Stimulated activated CD8-positive, alpha-beta memory T cell treated with anti-CD3 and anti-CD28 coated beads, Interleukin-15, amount 100 ng/mL, for 1 hour (primary cell): Measurements from ENCODE around the gene TNFRSF19.
"Not testable (repeated sequence)": the region's sequence is repeated elsewhere in the genome, so short reads cannot be mapped to it uniquely, and the experiment has no call there.

ENCODE experiments used
- DNase-seq: peaks from one replicate; pipeline ENCODE4 v3.0.0-alpha.2; 2020; ENCODE audit warnings: low read depth

The TNFRSF19 gene

DNA sequence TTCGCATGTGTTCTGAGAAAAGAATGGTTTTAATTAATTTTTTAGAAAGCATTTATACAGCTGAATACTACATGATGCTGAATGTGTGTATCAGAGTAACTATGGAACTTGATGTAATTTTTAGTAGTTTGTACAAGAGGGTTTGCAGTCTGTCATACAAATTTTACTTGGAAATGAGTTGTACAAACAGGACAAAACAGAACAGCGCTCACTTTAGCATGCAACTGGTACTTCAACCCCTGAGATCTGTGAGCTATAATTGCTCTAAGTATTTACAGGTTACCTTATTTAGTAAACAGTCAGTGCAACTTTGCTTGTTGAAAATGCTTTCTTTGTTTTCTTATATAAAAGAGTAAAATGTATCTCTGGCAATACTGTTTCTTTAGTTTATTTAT lies 706 bp downstream of the TNFRSF19 start:
- no peak for DNase-seq

DNA sequence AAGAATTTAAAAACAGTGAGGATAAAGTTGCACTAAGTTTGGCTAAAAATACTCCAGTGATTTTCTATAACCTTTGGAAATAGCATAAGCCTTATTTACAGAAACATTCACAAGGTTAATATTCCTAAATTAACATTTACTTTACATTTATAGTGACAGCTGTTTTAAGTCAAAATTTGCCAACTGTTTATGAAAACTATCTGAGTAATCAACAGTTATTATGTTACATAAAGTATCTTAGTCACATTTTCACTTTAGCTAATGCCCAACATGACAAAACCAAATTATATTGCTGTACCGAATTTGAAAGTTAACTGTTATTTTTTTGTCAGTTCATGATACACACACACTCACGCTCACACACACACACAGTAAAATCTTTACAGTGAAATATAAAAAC lies 1.2 kb downstream of the TNFRSF19 start:
- DNase-seq = no peak

DNA sequence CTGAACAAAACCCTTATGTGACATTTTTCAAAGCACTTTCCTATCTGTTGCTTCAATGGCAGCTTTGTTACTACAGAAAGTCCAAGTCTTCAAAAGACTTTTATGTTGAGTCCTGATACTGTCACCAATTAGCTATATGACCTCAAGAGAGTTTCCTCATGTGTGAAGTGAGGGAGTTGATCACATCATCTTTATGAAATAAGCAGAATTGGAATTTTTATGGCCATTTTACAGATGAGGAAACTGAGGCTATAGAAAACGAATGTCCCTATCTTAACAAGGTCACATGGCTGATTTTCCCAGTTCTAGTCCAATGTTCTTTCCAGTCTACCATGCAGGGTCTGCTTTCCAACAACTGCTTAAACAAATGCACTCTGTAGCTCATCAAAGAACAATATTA lies 2.6 kb downstream of the TNFRSF19 start:
- no peak for DNase-seq

DNA sequence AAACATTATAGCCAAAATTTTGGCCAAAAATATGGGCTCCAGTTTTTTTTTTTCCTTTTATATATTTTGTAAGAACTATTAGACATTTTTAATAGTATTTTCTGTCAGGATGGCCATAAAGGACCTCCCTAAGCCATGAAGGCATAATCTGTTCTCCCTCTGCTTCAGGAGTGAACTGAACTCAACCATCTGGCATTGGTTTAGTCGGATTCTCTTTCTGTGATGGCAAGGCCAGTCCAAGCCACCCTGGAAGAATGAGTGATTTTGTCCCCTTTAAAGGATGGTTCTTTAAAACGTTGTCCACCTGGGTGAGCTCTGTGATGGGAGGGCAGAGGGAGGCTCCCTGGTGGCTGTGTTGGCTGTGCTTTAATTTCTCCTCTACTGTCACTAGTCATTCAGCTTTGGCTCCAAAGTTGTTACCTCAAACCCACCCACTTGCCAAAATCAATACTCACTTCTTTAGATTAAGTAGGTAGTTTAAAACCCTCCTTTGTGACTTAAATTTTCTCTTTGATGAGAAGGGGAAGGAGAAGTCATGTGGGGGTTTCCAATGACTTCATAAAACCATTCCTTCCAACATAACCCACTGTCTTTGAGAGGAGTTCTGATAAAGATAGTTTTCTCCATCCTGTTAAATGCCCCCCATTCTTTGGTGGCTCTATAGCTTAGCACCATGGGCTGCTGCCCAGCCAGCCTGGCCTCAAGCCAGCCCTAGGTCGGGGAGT lies 4.4 kb downstream of the TNFRSF19 start:
- DNase-seq = no peak

DNA sequence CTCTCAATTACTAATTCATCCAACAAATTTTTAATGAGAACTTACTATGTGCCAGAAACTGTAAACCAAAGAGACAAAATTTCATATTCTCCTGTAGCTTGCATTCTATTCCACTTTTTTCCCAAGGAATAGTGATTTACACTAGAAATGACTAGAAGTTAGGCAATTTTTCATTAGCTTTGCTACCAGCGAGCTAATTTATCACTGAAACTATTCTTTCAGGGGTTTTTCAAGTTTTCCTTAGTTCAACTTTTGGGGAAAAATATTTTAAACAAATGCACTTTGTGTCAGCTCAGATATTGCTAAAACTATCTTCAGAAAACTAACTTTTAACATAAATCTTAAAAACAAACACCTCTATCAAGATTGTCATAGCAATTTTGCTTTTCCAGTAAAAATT lies 5.4 kb downstream of the TNFRSF19 start:
- DNase-seq = no peak

DNA sequence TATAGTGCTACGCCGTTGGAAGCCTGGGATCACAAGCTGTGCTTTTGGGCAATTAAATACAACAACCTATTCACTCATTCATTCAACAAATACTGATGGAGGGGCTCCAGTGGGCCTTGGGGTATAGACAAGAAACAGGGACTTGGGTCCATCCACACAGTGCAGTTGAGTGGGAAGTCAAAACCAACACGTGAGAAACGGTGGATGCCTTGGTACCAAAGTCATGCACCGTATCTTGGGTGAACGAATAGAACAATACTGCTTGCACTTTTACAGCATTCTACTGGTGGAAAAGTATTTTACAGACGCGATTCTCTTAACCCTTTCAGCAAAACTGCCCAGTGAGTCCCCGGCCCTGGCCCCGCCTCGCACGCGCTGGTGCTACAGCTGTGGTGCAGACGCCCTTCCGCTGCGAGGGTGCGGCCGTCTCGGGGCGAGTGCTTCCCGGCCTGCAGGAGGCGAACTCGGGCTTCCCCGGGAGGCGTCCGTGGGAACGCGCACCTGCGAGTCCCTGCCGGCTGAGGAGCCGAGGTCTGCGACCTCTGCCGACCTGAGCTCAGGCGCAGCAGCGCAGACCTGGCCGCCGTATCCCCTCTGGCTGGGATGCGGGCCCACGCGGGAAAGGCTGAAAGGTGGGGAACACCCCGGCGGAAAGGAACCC lies 8.3 kb downstream of the TNFRSF19 start:
- no peak for DNase-seq

DNA sequence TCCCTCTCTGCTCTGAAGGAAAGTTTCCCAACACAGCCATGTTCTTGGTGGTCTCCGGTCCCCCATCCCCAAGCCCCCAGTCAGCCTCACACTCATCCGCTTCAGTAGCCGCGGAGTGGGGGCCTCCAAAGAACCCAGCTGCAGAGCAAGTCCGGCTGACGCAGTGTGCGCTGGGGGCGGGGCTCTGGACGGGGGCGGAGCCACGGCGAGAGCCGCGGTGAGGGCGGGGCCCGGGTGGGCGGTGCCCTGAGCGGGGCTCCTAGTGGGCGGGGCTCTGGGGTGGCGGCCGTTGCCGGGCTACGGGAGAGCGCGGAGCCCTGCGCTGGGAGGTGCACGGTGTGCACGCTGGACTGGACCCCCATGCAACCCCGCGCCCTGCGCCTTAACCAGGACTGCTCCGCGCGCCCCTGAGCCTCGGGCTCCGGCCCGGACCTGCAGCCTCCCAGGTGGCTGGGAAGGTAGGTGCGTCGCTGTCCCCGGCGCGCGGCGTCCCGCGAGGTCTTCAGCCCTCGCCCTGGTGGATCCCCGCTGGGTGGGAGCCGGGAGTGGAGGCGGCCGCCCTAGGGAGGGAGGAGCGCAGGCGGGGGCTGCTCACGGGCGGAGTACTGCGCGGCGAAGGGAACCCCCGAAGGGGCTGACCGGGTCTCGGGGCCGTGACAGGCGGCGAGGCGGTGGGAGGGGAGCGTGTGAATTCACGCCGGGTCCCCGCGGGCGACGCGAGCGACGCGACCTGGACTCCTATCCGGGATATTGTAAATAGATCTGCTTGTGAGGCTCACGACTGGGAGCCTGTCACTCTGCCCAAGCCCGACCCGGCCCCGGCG lies 9.1 kb downstream of the TNFRSF19 start:
- peak; percentile 85 for DNase-seq

DNA sequence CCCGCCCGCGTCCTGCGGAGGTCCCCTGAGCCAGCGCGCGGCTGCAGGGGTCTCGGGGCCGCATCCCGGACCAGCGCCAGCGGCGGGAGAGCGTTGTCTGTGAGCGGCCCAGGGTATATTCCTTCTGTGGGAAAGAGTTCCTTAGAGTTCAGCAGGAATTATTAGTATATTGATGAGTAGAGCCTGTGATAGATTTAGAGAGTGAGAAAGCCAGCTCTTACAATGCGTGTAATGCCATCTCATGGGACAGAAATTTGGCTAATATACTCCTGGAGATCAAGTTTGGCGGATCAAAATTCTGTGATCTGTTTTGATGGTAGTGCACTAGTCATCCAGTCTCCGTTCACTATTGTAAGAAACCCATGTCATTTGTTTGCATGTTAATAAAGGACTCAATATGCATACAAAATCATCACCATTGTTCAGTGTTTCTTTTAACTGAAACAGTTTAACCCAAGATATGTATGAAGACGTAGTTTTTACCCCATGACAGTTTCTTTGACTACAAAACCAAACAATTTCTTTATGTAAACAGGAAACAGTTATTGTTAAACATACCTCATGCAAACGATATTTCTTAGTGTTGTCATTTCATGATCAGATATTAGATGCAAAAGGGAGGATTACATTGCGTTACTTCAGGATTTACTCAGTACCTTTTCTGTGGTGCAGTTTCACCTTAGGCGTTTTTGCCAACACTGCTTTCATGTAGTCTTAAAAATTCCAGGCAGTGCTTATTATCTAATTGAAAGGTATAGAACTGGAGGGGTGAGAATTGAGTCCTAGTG lies 9.9 kb downstream of the TNFRSF19 start:
- no peak for DNase-seq

DNA sequence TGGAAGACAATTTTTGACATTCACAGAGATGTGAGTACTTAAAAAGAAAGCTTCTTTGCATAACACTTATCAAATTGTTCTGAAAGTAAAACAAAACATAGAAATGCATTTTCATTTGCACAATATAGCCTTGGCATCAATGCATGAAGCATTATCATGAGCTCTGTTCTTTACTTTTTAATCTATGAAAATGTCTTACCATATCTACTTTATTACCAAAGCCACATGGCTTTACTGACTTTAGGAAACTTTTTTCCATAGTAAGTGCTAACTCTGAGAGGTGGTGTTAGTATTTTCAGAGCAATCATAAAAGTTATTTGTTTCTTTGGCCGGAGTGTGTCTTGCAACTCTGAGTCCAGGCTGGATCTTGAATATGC lies 10.5 kb downstream of the TNFRSF19 start:
- no peak for DNase-seq

DNA sequence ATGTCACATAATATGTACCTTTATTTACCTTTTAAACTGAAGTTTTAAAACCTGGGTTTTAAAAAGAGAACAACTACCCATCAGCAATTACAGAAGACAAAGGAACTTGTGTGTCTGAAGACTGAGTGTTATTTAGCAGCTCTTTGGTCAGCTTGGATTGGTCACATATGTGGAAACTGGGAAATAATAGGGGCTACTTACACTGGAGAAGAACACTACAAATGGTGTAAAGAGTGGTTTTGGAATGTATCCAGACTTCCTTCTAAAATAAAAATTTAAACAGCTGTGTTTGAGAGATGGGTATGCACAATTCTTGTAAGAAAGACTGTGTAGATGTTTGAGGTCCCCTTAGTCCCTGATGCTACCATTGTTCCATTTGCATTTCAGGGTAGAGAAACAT lies 13.3 kb downstream of the TNFRSF19 start:
- no peak for DNase-seq

DNA sequence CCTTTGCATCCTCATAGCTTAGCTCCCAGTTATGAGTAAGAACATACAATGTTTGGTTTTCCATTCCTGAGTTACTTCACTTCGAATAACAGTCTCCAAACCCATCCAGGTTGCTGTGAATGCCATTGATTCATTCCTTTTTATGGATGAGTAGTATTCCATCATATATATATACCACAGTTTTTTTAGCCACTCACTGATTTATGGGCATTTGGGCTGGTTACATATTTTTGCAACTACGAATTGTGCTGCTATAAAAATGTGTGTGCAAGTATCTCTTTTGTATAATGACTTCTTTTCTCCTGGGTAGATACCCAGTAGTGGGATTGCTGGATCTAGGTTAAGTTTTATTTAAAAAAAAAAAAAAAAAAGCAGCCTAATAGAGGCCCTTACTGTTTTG lies 14.1 kb downstream of the TNFRSF19 start:
- DNase-seq = no peak

DNA sequence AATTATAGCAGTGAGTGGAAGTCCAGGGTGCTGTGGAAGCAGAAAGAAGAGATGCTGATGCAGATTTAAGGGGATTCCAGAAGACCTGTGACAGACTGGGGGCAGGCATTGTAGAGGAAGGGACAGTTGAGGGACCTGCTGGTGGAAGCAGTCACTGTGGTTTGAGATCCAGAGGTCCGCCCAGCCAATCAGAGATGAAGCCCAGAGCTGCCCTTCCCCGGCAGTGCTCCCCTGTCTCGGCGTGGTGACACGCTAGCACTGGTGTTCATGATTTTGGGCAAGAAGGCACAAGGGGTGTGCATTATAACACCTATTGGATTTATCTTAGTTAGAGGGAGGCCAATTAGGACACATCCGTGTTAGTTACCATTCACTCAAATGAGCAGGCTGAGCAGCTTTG lies 16.1 kb downstream of the TNFRSF19 start:
- no peak for DNase-seq

DNA sequence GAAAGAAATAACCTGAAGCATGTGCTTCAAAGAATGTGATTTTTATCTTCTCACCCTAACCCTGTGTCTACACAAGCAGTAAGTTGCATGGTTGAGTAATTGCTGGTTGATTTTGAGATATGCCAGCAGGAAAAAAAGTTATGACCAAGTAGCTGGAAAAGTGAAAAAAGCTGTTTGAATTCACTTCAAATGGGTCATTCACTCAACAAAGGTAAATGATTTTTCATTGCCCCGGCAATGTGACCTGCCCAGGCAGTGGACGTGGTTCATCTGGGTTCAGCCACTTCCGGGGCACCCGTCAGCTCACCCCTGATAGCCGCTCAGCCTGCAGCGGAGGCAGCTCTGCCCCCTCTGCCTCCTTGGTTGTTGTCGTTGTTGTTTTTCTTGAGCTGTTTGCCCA lies 18.5 kb downstream of the TNFRSF19 start:
- no peak for DNase-seq

DNA sequence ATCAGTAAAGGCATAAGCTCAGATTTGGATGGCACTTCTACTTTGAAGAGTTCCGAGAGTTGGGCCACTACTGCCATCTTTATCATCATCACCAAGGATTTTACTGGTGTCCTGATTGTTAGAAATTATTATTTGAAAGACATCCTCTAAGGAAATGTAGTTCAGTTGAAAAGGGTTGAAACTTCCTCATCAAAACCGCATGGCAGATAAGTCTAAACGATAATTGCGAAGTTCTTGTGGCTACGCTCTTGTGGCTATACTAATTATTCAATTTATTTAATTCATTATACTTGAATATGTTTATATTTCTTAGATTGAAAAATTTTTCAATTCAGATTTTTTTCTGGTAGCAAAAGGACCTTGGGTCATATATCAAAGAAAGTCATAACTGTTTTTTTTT lies 22.4 kb downstream of the TNFRSF19 start:
- no peak for DNase-seq

DNA sequence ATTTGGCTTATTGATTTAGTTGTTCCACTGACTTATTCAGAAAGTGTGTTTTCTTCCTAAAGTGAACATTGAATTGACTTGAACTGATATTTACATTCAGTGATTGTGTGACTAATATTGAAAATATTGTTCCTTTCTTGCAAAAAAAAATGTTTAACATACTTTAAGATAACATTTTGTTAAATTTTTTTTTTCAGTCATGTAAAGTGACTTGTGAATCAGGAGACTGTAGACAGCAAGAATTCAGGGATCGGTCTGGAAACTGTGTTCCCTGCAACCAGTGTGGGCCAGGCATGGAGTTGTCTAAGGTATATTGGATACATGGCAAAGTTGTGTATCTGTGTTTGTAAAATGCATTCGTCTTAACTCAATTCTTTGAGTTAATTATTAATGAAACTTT lies 22.9 kb downstream of the TNFRSF19 start:
- DNase-seq = no peak

DNA sequence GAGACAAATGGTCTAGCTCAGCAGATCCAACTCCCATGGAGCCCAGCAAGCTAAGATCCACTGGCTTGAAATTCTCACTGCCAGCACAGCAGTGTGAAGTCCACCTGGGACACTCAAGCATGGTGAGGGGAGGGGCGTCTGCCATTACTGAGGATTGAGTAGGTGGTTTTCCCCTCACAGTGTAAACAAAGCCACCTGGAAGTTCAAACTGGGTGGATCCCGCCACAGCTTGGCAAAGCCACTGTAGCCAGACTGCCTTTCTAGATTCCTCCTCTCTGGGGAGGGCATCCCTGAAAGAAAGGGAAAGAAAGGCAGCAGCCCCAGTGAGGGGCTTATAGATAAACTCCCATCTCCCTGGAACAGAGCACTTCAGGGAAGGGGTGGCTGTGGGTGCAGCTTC lies 24.1 kb downstream of the TNFRSF19 start:
- DNase-seq = not testable (repeated sequence)

DNA sequence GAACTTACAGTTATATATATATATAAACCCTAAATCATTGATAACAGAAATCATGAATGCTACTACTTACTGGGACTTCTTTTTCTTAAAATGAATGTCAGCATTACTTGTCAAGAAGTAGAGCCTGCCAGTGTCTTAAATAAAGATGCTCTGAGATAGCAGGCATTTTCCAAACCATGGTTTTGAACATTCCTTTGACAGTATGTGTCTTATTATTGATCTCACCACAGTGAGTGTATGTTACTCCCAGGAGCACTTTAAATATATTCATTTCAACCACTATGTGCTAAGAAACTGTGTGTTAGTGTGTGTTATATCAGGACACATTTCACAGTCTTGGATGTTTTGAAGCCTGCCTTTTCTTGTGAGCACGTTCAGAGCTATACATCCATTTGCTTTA lies 28.2 kb downstream of the TNFRSF19 start:
- DNase-seq = no peak

DNA sequence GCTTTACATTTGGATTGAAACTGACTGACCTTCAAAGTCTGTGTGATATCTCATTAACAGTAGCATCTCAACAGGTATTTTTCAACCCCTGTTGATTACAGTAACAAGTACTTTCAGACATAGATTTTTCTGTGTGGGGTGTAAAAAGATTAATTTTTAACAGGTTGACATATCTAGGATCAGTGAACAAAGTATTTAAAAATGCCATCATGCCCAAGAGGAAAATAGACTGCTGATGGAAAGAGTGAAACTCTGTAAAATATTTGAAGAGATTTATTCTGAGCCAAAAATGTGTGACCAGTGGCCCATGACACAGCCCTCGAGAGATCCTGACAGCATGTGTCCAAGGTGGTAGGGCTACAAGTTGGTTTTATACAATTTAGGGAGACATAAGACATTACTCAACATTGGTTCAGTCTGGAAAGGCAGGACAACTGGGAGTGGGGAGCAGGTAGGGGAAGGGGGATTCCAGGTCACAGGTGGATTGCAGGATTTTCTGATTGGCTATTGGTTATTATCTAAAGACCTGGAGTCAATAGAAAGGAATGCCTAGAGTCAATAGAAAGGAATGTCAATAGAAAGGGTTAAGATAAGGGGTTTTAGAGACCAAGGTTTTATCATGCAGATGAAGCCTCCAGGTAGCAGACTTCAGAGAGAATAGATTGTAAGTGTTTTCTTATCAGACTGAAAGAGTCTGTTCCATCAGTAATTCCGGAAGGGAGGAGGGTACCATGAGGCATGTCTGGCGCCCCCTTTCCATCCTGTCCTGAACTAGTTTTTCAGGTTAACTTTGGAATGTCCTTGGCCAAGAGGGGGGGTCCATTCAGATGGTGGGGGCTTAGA lies 29.1 kb downstream of the TNFRSF19 start:
- no peak for DNase-seq

DNA sequence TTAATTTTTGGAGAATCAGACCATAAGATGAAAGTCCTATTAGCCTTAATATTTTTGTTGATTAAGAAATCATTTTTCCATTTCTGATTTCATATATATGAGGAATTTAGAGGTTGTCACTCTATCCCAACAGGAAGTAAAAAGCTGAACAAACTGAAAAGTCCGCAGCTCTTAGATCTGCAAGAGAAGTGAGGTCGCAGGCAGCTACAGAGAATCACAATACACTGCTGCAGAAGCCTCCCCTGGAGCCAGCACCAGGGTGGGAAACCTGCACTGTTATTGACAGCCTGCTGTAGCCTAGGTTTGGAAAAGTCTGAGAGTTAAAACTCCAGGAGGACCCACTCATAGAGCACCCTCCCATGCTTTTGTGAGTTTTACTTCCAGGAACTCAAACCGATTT lies 29.9 kb downstream of the TNFRSF19 start:
- DNase-seq = no peak

DNA sequence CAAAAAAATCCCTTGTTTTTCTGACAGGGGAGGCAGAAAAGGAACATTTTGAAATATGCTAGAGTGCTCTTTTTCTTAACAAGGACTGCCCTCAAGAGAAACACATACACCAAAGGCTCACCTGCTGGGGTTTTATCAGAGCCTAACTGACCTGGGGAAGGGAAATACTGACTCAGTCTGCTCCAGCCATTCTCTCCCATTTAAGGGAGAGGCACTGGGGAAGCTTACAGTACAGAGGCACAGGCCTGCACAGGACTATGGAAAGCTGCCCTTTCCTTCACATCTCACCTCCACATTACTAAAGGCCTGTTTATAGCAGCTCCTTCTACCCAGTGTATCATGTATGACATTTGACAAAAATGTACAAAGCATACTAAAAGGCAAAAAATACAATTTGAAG lies 30.3 kb downstream of the TNFRSF19 start:
- DNase-seq = no peak

DNA sequence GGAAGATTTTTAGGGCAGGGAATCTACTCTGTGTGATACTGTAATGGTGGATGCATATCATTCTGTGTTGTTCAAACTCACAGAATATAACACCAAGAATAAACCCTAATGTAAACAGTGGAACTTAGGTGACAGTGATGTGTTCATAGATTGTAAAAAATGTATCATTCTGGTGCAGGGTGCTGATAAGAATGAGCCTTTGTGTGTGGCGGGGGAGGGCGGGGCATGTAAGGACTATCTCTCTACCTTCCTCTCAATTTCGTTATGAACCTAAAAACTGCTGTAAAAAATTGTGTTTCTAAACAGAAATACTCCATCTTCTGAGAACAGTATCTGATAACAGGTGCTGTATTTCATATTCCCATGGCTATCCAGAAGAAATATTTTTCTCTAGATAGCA lies 35.6 kb downstream of the TNFRSF19 start:
- DNase-seq = no peak

DNA sequence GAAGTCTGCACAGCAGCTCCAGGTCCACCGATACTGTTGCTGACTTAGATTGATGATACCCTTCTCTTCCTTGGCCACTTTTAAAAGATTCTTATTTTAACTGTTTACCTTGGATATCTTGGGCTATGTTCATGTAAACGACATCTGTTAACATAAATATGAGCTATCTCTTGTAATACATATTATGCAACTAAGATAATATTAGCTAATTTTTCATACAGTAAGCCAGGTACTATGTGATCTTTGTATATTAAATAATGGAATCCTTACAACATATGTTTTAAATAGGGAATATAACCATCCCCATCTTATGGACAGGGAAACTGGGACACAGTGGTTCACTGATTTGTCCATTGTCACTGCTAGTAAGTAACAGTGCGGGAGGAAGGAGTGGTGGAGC lies 37.9 kb downstream of the TNFRSF19 start:
- DNase-seq = no peak
